Kidney epithelial cell (primary cell): ENCODE results near the gene NPFFR1. TPM values are rescaled to one million over a fixed set of nuclear protein-coding genes. Genes with fewer than 3 reads are reported as not detected.

Experiments used
- DNase-seq: peaks from one replicate; pipeline ENCODE4 v3.0.0-alpha.2; 2010; ENCODE audit warnings: low read depth
- H3K27me3 ChIP-seq: 2 replicates; pipeline ENCODE4 v1.6.0; 2011; ENCODE audit warnings: low read length; ENCODE audit not compliant: control insufficient read depth, insufficient read depth
- H3K36me3 ChIP-seq: 2 replicates; pipeline ENCODE4 v1.5.1; 2011; ENCODE audit warnings: low read length; ENCODE audit not compliant: control insufficient read depth, insufficient read depth
- H3K4me3 ChIP-seq: 2 replicates; pipeline ENCODE4 v1.5.1; 2011; ENCODE audit warnings: low read depth, mild to moderate bottlenecking, control low read depth, low read length
- total RNA-seq: library from RNA; depleted of rRNA; stranded (reverse); fragments of >200 nt; gene quantifications from 2 replicates; pipeline ENCODE4 v1.2.3, GENCODE V29; 2015
- TF ChIP-seq, protein P1 (sequence below): IDR thresholded peaks from 2 replicates; pipeline ENCODE4 v1.5.1; 2011; ENCODE audit warnings: mild to moderate bottlenecking, moderate library complexity, low read length, control low read depth, inconsistent platforms; ENCODE audit not compliant: insufficient read depth, poor library complexity, severe bottlenecking

The NPFFR1 gene
- total RNA-seq, 1 donor from 2014 or later = 0.04 TPM

- DNase-seq = no peak
- H3K27me3 ChIP-seq = peaks cover 8% of the 10 kb centered on the region
- no peaks in the 10 kb centered on the region for H3K36me3 ChIP-seq
- TF ChIP-seq, protein P1, sequence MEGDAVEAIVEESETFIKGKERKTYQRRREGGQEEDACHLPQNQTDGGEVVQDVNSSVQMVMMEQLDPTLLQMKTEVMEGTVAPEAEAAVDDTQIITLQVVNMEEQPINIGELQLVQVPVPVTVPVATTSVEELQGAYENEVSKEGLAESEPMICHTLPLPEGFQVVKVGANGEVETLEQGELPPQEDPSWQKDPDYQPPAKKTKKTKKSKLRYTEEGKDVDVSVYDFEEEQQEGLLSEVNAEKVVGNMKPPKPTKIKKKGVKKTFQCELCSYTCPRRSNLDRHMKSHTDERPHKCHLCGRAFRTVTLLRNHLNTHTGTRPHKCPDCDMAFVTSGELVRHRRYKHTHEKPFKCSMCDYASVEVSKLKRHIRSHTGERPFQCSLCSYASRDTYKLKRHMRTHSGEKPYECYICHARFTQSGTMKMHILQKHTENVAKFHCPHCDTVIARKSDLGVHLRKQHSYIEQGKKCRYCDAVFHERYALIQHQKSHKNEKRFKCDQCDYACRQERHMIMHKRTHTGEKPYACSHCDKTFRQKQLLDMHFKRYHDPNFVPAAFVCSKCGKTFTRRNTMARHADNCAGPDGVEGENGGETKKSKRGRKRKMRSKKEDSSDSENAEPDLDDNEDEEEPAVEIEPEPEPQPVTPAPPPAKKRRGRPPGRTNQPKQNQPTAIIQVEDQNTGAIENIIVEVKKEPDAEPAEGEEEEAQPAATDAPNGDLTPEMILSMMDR = no peak
- H3K4me3 ChIP-seq = no peak overlapping the region
These were observed 27.3 kb downstream of the NPFFR1 start for GRCh38 chr10:70256463-70256862.

- Histone ChIP-seq H3K27me3 (peaks cover 8% of the 10 kb centered on the region), H3K4me3 (peak overlapping the region; percentile 17), H3K36me3 (no peaks in the 10 kb centered on the region)
- TF ChIP-seq, protein P1 = no peak
- peak; percentile 81 for DNase-seq
These were observed 28.2 kb downstream of the NPFFR1 start for GRCh38 chr10:70255329-70256299.

DNA sequence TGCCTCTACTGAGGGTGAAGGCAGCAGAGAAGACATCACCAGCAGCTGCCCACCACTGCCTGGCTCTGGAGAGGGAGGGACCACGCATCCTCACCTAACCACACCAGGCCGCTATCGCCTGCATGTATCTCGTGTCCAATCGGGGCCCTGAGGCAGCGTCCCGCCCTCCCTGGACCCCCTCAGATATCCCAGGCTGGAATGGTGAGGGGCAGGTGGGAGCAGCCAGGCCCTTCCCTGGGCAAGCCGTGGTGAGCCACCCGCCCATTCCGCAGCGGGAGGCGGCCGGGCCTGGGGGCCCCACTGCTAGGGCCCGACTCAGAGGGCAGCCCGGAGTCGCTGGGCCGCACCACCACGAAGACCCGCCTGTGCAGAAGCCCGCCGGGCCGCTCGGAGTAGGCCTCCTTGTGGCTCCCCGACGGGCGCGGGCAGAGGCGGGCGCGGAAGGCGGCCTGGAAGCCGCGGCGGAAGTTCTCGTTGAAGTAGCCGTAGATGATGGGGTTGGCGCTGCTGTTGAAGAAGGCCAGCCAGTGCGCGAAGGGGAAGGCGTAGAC, 29.0 kb downstream of the NPFFR1 start:
- no peak overlapping the region for H3K4me3 ChIP-seq
- peaks cover 8% of the 10 kb centered on the region for H3K27me3 ChIP-seq
- H3K36me3 ChIP-seq = no peaks in the 10 kb centered on the region
- TF ChIP-seq, protein P1 = no peak
- no peak for DNase-seq

GRCh38 chr10:70253878-70254765, 29.7 kb downstream of the NPFFR1 start:
- Histone ChIP-seq H3K27me3 (peaks cover 8% of the 10 kb centered on the region), H3K36me3 (no peaks in the 10 kb centered on the region), H3K4me3 (no peak overlapping the region)
- DNase-seq = no peak
- TF ChIP-seq, protein P1 = no peak

- Histone ChIP-seq H3K36me3 (no peaks in the 10 kb centered on the region), H3K27me3 (peaks cover 8% of the 10 kb centered on the region), H3K4me3 (no peak overlapping the region)
- DNase-seq = no peak
- TF ChIP-seq, protein P1 = no peak
These were observed 32.7 kb downstream of the NPFFR1 start for GRCh38 chr10:70250961-70251680.
